ENCODE results near the gene TRABD.

TRABD gene

DNA sequence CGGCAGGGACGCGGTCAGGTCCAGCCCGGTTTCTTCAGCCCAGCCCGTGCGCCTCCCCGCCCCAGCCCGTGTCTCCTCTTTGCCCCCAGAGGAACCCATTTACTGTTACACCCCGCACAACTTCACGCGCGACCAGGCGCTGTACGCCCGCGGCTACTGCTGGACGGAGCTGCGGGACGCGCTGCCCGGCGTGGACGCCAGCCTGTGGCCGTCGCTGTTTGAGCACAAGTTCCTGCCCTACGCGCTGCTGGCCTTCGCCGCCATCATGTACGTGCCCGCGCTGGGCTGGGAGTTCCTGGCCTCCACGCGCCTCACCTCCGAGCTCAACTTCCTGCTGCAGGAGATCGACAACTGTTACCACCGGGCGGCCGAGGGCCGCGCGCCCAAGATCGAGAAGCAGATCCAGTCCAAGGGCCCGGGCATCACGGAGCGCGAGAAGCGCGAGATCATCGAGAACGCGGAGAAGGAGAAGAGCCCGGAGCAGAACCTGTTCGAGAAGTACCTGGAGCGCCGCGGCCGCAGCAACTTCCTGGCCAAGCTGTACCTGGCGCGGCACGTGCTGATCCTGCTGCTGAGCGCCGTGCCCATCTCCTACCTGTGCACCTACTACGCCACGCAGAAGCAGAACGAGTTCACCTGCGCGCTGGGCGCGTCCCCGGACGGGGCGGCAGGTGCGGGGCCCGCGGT lies 8.7 kb upstream of the TRABD start:
- Mint-ChIP-seq H3K4me1 (ENCODE audit: low read depth) (peaks cover 4% of the 10 kb centered on the region), H3K36me3 (no peaks in the 10 kb centered on the region), H3K27ac (no peak overlapping the region), H3K4me3 (no peak overlapping the region), H3K27me3 (peaks cover 6% of the 10 kb centered on the region), H3K9me3 (ENCODE audit: low read depth) (no peaks in the 10 kb centered on the region)

DNA sequence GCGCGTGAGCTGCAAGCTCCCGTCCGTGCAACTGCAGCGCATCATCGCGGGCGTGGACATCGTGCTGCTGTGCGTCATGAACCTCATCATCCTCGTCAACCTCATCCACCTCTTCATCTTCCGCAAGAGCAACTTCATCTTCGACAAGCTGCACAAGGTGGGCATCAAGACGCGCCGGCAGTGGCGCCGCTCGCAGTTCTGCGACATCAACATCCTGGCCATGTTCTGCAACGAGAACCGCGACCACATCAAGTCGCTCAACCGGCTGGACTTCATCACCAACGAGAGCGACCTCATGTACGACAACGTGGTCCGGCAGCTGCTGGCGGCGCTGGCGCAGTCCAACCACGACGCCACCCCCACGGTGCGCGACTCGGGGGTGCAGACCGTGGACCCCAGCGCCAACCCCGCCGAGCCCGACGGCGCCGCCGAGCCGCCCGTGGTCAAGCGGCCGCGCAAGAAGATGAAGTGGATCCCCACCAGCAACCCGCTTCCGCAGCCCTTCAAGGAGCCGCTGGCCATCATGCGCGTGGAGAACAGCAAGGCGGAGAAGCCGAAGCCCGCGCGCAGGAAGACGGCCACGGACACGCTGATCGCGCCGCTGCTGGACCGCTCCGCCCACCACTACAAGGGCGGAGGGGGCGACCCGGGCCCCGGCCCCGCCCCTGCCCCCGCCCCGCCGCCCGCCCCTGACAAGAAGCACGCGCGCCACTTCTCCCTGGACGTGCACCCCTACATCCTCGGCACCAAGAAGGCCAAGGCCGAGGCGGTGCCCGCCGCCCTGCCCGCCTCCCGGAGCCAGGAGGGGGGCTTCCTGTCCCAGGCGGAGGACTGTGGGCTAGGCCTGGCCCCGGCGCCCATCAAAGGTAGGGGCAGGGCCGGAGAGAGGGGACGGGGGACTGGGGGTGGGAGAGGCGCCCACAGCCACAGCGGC lies 7.9 kb upstream of the TRABD start:
- no peak overlapping the region for H3K4me3 Mint-ChIP-seq
- H3K9me3 Mint-ChIP-seq (ENCODE audit: low read depth), result no peaks in the 10 kb centered on the region

DNA sequence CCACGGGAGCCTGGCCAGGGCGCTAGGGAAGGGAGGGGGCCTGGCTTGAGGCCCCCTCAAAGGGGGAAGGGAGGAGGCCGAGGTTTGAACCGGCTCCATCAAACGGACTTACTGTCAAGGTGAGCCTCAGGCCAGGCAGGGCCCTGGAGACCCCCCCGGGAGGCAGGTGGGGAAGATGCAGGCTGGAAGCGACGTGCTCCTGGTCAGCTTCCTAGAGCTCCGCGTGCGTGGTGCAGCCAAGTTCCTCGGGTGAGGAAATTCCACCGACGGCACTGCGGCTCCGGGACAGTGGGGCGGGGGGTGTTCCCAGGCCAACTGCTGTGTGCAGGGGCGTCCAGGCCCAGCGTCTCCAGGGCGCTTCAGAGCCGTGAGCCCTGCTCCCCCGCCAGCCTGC lies 7.2 kb upstream of the TRABD start:
- Mint-ChIP-seq H3K4me1 (ENCODE audit: low read depth) (peaks cover 4% of the 10 kb centered on the region), H3K9me3 (ENCODE audit: low read depth) (no peaks in the 10 kb centered on the region), H3K4me3 (no peak overlapping the region), H3K27me3 (peaks cover 6% of the 10 kb centered on the region), H3K36me3 (no peaks in the 10 kb centered on the region), H3K27ac (no peak overlapping the region)

More for the DNA sequence above, 7.9 kb upstream of the TRABD start:
- H3K4me1 Mint-ChIP-seq (ENCODE audit: low read depth), result peaks cover 4% of the 10 kb centered on the region
- no peaks in the 10 kb centered on the region for H3K36me3 Mint-ChIP-seq
- no peak overlapping the region for H3K27ac Mint-ChIP-seq
- peaks cover 6% of the 10 kb centered on the region for H3K27me3 Mint-ChIP-seq

DNA sequence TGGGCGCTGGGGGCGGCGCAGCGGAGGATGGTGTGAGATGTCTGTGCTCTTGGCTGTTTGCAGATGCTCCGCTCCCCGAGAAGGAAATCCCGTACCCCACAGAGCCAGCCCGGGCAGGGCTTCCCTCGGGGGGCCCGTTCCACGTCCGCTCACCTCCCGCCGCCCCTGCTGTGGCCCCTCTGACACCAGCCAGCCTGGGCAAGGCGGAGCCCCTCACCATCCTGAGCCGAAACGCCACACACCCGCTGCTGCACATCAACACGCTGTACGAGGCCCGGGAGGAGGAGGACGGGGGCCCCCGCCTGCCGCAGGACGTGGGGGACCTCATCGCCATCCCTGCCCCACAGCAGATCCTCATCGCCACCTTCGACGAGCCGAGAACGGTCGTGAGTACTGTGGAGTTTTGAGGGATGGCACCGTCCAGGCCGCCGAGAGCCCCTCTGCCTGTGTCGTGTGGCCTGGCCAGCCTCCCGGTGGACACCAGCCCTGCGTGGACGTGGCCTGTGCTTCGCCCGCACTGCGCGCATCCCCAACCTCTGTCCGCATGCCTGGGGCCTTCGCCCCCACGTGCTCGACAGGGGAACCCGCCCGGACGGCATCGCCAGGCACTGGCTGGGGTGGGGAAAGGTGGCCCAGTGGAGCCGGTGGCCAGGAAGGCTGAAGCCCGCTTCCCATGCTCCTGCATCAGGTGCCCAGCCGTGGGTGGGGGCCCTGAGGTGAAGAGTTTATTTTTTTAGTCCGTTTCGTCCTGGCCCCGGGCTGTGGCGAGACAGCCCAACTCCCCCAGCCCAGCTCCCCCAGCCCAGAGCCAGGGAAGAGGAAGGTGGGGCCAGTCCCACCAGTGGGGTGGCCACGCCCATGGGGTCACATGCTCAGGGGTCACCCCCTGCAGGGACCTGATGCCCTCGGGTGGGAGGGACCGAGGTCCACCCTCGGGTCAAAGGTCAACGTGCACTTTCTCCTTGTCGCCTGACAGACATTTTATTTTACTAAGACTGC lies 6.5 kb upstream of the TRABD start:
- Mint-ChIP-seq H3K4me3 (no peak overlapping the region), H3K4me1 (ENCODE audit: low read depth) (peaks cover 6% of the 10 kb centered on the region), H3K27me3 (peaks cover 6% of the 10 kb centered on the region), H3K9me3 (ENCODE audit: low read depth) (no peaks in the 10 kb centered on the region), H3K36me3 (no peaks in the 10 kb centered on the region), H3K27ac (no peak overlapping the region)

DNA sequence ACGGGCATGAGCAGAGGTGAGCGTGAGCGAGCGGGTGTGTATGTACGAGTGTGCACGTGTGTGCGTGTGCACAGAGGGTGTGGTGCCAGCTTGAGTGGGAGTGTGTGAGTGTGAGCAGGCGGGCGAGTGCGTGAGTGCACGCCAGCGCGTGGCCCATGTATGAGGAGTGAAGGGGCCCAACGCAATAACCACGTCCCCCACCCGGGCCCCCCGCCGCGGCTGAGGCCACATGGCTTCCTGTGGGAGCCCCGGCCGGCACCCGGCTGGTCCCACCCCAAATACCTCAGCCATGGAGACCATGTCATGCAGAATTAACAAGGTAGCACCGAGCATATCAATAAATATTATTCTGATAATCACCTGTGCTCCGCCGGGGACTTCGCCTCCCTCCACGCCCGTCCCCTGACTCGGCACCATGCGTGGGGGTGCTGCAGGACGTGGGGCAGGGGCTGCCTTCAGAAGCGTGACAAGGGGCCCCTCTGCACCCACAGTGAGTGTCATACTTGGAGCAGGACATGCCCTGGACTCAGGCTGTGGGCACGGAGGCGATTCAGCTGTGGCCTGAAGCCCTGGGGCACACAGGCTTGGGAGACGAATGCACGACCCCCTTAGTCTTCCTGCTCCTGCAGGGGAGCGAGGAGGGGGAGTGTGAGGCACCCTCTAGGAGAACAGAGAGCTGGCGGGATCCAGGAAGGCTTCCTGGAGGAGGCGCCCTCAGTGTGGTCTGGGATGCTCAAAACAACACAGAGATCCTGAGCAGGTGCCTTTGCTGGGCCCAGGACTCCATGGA lies 5.6 kb upstream of the TRABD start:
- H3K4me1 Mint-ChIP-seq (ENCODE audit: low read depth), result peaks cover 6% of the 10 kb centered on the region
- H3K27ac Mint-ChIP-seq, result no peak overlapping the region
- no peak overlapping the region for H3K4me3 Mint-ChIP-seq
- H3K9me3 Mint-ChIP-seq (ENCODE audit: low read depth), result no peaks in the 10 kb centered on the region
- H3K36me3 Mint-ChIP-seq, result no peaks in the 10 kb centered on the region
- H3K27me3 Mint-ChIP-seq, result peaks cover 6% of the 10 kb centered on the region

DNA sequence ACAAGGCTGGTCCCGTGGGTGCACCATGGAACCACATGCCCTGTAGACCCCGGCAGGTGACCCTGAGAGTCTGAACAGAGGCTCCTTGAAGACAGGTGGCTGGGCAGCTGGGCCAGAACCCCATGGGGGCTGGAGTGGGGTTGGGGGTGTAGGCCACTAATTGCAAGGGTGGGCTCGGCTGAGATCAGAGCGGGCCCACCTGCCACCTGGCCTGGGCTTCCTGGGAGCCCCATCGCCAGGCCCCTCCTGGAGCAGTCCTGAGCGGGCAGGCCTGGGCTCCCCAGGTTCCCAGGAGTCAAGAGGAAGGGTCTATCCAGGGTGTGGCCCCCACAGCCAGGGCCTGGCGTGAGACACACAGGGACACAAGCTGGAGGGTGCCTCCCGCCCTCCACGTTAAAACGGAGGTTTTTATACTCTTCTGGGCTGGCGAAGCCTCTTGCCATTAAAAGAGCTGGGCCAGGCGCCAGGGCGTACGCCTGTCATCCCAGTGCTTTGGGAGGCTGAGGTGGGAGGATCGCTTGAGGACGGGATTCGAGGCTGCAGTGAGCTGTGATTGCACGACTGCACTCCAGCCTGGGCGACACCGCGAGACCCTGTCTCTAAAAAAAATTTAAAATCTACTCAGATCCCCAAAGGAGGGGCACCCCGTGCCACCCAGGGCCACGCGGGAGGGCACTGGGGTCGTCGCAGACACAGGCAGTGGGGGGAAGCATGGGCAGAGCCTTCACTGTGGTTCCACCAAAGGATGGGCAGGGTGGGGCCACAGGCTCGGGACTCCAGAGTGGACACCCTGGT lies 4.8 kb upstream of the TRABD start:
- no peaks in the 10 kb centered on the region for H3K9me3 Mint-ChIP-seq (ENCODE audit: low read depth)
- H3K4me1 Mint-ChIP-seq (ENCODE audit: low read depth), result peaks cover 9% of the 10 kb centered on the region
- no peak overlapping the region for H3K4me3 Mint-ChIP-seq
- H3K27ac Mint-ChIP-seq, result no peak overlapping the region
- H3K36me3 Mint-ChIP-seq, result no peaks in the 10 kb centered on the region
- peaks cover 6% of the 10 kb centered on the region for H3K27me3 Mint-ChIP-seq

DNA sequence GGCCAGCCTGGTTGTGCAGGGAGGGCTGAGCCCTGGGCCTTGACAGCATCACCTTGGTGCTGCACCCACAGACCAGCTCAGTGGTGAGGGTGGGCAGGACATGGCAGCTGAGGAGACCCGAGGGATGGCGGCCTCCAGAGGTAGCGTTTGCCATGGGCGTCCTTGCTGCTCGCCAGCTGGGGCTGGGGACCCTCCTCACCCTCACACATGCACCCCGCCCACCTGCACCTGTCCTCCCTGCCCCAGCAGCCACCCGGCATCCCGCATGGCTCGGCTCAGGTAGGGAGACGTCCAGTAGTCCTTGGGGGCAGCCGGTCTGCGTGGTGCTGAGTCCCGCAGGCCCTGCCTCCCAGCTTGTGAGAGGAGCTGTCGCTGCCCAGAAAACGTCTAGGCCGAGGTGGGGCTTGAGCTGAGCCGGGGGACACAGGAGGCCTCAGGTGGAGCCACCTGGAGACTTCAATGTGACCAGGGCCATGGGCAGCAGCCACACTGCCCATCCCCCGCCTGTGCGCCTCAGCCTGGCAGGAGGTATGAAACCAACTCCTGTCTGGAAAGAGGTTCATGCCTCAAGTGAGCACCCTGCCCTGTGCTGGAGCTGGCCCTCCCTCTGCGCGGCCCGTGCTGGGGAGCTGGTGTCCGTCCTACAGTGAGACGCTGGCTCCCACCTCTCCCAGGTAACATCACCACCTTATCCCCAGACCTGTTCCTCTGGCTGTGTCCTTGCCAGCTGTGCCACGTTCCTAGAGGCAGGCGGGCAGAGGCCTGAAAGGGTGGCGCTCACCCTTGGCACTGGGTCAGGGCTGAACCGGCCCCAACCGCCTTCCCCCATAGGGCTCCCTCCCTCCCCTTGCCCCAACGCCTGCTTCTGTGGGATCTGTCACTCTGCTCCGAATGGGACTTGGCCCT lies 3.3 kb upstream of the TRABD start:
- H3K27me3 Mint-ChIP-seq, result peaks cover 4% of the 10 kb centered on the region
- H3K4me1 Mint-ChIP-seq (ENCODE audit: low read depth), result peaks cover 15% of the 10 kb centered on the region
- H3K4me3 Mint-ChIP-seq, result no peak overlapping the region
- H3K36me3 Mint-ChIP-seq, result peaks cover 2% of the 10 kb centered on the region
- no peak overlapping the region for H3K27ac Mint-ChIP-seq
- no peaks in the 10 kb centered on the region for H3K9me3 Mint-ChIP-seq (ENCODE audit: low read depth)

DNA sequence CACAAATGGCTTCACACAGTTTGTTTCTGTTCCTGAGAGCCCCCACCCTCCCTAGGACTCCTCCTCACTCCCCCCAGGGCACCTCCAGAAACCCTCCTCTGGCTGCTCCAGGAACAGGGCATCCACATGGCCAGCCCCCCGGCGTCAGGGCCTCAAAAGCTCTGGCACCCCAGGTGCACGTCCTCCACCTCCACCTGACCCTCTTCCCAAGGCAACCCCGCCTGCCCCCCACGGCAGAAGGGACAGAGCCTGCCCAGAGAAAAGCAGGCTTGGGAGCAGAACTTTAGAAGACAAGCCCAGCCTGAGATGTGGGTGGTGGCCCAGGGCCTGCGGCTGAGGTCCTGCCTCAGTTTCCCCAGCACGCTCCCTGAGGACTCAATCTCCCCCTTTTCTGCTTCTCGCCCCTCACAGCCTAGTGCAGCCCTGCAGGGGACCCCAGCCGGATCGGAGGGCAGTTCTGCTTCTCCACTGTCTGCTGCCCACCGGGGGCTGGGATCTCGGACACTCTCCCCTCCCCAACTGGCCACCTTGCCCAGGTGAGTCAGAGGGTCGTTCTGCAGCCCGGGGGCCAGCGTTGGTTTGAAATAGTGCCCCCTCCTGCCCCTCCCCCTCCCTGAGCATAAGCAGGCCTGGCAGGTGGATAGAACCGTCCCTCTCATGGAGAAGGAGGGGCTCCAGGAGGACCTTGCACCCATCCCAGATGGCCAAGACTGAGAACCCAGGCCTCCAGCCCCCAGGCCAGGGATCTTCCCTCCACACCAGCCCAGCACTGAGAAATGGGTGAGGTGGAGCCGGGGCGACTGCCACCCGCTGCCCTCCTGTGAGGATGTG lies 2.4 kb upstream of the TRABD start:
- no peak overlapping the region for H3K27ac Mint-ChIP-seq
- no peaks in the 10 kb centered on the region for H3K9me3 Mint-ChIP-seq (ENCODE audit: low read depth)
- peaks cover 18% of the 10 kb centered on the region for H3K4me1 Mint-ChIP-seq (ENCODE audit: low read depth)
- peak overlapping the region; percentile 59 for H3K4me3 Mint-ChIP-seq
- peaks cover 2% of the 10 kb centered on the region for H3K36me3 Mint-ChIP-seq
- H3K27me3 Mint-ChIP-seq, result peaks cover 3% of the 10 kb centered on the region

DNA sequence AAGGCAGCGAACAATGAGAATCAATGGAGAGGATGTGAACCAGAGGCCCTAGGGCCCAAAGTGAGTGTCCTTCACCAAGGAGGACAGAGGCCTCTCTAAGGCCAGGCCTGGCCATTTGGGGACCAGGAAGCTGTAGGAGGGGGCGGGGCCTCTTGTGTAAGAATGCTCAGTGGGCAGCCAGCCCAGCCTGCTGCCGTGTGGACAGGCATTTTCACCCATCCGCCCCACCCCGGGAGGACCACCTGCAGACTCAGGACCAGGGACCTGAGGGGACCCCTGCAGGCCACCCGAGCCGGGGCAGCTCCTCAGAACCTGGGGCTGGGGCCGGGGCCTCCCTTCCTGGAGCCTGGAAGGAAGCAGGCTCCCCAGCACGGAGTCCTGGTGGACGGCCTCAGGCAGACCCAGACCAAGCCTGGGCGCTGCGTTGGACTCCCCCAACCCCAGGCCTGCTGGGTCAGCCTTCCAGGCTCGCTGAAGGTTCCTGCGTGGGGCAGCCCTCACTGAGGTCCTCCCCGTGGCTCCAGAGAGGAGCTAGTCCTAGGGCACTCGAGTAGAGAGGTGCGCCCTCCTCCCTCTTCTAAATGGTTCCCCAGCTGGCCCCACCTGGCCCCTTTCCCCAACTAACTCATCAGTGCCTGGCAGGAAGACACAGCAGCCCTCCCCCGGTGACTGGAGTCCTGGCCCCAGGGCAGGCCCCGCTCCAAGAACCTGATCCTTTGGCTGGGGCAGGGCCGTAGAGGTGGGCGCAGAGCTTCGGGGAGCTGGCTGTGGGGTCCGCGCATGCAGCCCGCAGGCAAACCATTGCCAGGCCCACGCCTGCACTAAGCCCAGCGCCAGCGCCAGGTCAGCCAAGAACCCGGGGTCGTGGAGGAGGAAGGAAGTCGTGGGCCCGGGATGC lies 1.5 kb upstream of the TRABD start:
- H3K27me3 Mint-ChIP-seq, result peaks cover 3% of the 10 kb centered on the region
- H3K4me1 Mint-ChIP-seq (ENCODE audit: low read depth), result peaks cover 24% of the 10 kb centered on the region
- no peak overlapping the region for H3K27ac Mint-ChIP-seq
- peak overlapping the region; percentile 72 for H3K4me3 Mint-ChIP-seq
- peaks cover 2% of the 10 kb centered on the region for H3K36me3 Mint-ChIP-seq
- H3K9me3 Mint-ChIP-seq (ENCODE audit: low read depth), result no peaks in the 10 kb centered on the region

DNA sequence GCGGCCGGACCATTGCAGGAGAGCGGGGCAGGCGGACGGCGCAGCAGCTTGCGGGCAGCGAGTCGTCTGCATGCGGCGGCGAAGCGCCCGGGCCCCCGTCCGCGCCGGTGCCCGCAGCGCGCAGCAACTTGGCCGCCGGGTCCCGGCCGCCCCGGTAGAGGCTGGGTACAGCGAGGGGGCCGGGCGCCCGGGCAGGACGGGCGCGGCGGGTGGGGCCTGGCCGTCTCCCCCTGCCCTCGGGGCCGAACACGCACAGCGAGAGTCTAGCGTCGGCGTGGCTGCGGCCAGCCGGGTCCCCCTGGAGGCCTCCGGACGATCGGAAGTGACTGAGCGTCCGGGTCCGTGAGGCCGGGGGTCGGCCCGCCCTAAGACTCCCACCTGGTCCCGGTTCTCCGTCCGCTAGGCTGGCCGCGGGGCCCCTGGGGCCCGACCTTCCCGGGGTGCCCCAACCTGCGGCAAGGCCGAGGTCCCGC lies 775 bp upstream of the TRABD start:
- no peak overlapping the region for H3K27ac Mint-ChIP-seq
- H3K36me3 Mint-ChIP-seq, result peaks cover 2% of the 10 kb centered on the region
- H3K4me1 Mint-ChIP-seq (ENCODE audit: low read depth), result peaks cover 27% of the 10 kb centered on the region
- H3K9me3 Mint-ChIP-seq (ENCODE audit: low read depth), result no peaks in the 10 kb centered on the region
- H3K4me3 Mint-ChIP-seq, result peak overlapping the region; percentile 72
- H3K27me3 Mint-ChIP-seq, result no peaks in the 10 kb centered on the region

DNA sequence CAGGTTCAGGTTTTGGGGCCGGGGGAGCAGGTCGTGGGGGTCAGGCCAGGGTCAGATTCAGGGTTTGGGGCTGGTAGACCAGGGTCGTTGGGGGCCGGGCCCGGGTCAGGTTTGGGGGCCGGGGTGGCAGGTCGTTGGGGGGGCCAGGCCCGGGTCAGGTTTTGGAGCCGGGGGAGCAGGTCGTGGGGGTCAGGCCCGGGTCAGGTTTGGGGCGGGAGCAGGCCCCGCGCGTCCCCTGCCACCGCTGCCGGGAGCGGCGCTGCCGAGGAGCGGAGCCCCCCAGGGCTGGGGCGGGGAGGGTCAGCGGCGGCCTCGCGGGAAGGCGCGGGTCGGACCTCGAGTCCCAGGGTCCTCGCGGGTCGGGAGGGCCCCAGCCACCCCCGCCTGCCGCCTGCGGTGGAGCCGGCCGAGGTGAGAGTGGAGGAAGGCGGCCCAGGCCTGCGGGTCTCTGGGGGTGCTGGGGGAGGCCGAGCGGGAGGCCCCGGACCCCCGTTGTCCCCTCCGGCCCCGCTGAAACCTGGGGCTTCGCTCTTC lies 535 bp downstream of the TRABD start:
- Mint-ChIP-seq H3K9me3 (ENCODE audit: low read depth) (no peaks in the 10 kb centered on the region), H3K4me1 (ENCODE audit: low read depth) (peaks cover 31% of the 10 kb centered on the region), H3K4me3 (peak overlapping the region; percentile 96), H3K27me3 (no peaks in the 10 kb centered on the region), H3K36me3 (peaks cover 2% of the 10 kb centered on the region), H3K27ac (peak overlapping the region; percentile 93)

Data from activated naive CD8-positive, alpha-beta T cell (primary cell).